ENCODE measurements around the gene IKBKE.
"Not testable (repeated sequence)": the region's sequence is repeated elsewhere in the genome, so short reads cannot be mapped to it uniquely, and the experiment has no call there.

Gene IKBKE

GRCh38 chr1:206477581-206478380 is 7.5 kb downstream of the IKBKE start:
- no peak for TF ChIP-seq CTCF (IDR thresholded peaks at IDR 0.05; ENCODE audit: low read depth, low read length, missing control alignments)
- no peak overlapping the region for H3K4me3 ChIP-seq (replicated peaks; ENCODE audit: low read depth, low read length)
- no peak for DNase-seq (ENCODE audit: extremely low read depth, low read depth)

- no peak for TF ChIP-seq CTCF (IDR thresholded peaks at IDR 0.05; ENCODE audit: low read depth, low read length, missing control alignments)
- H3K4me3 ChIP-seq (replicated peaks; ENCODE audit: low read depth, low read length), result no peak overlapping the region
- no peak for DNase-seq (ENCODE audit: extremely low read depth, low read depth)
Observed at GRCh38 chr1:206478746-206479145, 8.5 kb downstream of the IKBKE start.

- H3K4me3 ChIP-seq (replicated peaks; ENCODE audit: low read depth, low read length), result no peak overlapping the region
- DNase-seq (ENCODE audit: extremely low read depth, low read depth), result no peak
- peak; percentile 85 for TF ChIP-seq CTCF (IDR thresholded peaks at IDR 0.05; ENCODE audit: low read depth, low read length, missing control alignments)
Observed at GRCh38 chr1:206479183-206480125, 9.2 kb downstream of the IKBKE start.

- TF ChIP-seq CTCF (IDR thresholded peaks at IDR 0.05; ENCODE audit: low read depth, low read length, missing control alignments), result no peak
- no peak for DNase-seq (ENCODE audit: extremely low read depth, low read depth)
Observed at GRCh38 chr1:206480211-206480610, 9.9 kb downstream of the IKBKE start.

GRCh38 chr1:206482611-206483010 is 12.3 kb downstream of the IKBKE start:
- no peak for DNase-seq (ENCODE audit: extremely low read depth, low read depth)
- no peak overlapping the region for H3K4me3 ChIP-seq (replicated peaks; ENCODE audit: low read depth, low read length)
- TF ChIP-seq CTCF (IDR thresholded peaks at IDR 0.05; ENCODE audit: low read depth, low read length, missing control alignments), result no peak

More at GRCh38 chr1:206480211-206480610, 9.9 kb downstream of the IKBKE start:
- no peak overlapping the region for H3K4me3 ChIP-seq (replicated peaks; ENCODE audit: low read depth, low read length)

GRCh38 chr1:206483864-206484263 is 13.6 kb downstream of the IKBKE start:
- DNase-seq (ENCODE audit: extremely low read depth, low read depth); H3K4me3 ChIP-seq (replicated peaks; ENCODE audit: low read depth, low read length): not testable (repeated sequence)

GRCh38 chr1:206484901-206485300 is 14.6 kb downstream of the IKBKE start:
- no peak for TF ChIP-seq CTCF (IDR thresholded peaks at IDR 0.05; ENCODE audit: low read depth, low read length, missing control alignments)
- H3K4me3 ChIP-seq (replicated peaks; ENCODE audit: low read depth, low read length), result no peak overlapping the region
- DNase-seq (ENCODE audit: extremely low read depth, low read depth), result no peak
